Measurements from ENCODE around the gene SET. TPM values are rescaled to one million over a fixed set of nuclear protein-coding genes. Genes with fewer than 3 reads are reported as not detected.

The SET gene
- total RNA-seq, 4 donors from 2014 or later: 72.3 to 148 (median 83.9) TPM

- no peak overlapping the region for H3K27ac ChIP-seq
- no peaks in the 10 kb centered on the region for H3K27me3 ChIP-seq
- TF ChIP-seq CTCF (IDR thresholded peaks at IDR 0.05) (no peak), POLR2A (IDR thresholded peaks at IDR 0.05) (no peak)
- DNase-seq: no peak
- H3K4me1 ChIP-seq: no peaks in the 10 kb centered on the region
- no peak overlapping the region for H3K4me3 ChIP-seq
- H3K9me3 ChIP-seq: no peaks in the 10 kb centered on the region
- H3K36me3 ChIP-seq: peaks cover 0 to 47% (median 0%) of the 10 kb centered on the region in 3 donors
Measured at GRCh38 chr9:128731691-128732090, 42.7 kb downstream of the SET start.

- Histone ChIP-seq H3K36me3 (peaks cover 0 to 56% (median 0%) of the 10 kb centered on the region in 3 donors), H3K27me3 (no peaks in the 10 kb centered on the region), H3K9me3 (no peaks in the 10 kb centered on the region), H3K4me3 (no peak overlapping the region), H3K27ac (no peak overlapping the region), H3K4me1 (no peaks in the 10 kb centered on the region)
- no peak for TF ChIP-seq POLR2A (IDR thresholded peaks at IDR 0.05)
- no peak for TF ChIP-seq CTCF (IDR thresholded peaks at IDR 0.05)
- DNase-seq: no peak
Measured at GRCh38 chr9:128732576-128732975, 43.6 kb downstream of the SET start.

GRCh38 chr9:128733256-128733655 is 44.2 kb downstream of the SET start:
- no peaks in the 10 kb centered on the region for H3K4me1 ChIP-seq
- DNase-seq: peak; percentile 36 to 83 (median 73)
- H3K36me3 ChIP-seq: peaks cover 0 to 60% (median 0%) of the 10 kb centered on the region in 3 donors
- TF ChIP-seq POLR2A (IDR thresholded peaks at IDR 0.05) (no peak), CTCF (IDR thresholded peaks at IDR 0.05) (peak in 5 of 6 experiments; percentile 15 to 68 (median 60))
- H3K4me3 ChIP-seq: no peak overlapping the region
- no peaks in the 10 kb centered on the region for H3K9me3 ChIP-seq
- no peaks in the 10 kb centered on the region for H3K27me3 ChIP-seq
- peak overlapping the region in 1 of 4 donors; percentile 35 for H3K27ac ChIP-seq

- Histone ChIP-seq H3K4me1 (no peaks in the 10 kb centered on the region), H3K27me3 (no peaks in the 10 kb centered on the region), H3K9me3 (no peaks in the 10 kb centered on the region), H3K36me3 (peaks cover 0 to 73% (median 2%) of the 10 kb centered on the region in 3 donors), H3K4me3 (no peak overlapping the region), H3K27ac (no peak overlapping the region)
- DNase-seq: no peak
- no peak for TF ChIP-seq CTCF (IDR thresholded peaks at IDR 0.05)
- no peak for TF ChIP-seq POLR2A (IDR thresholded peaks at IDR 0.05)
Measured at GRCh38 chr9:128735373-128735772, 46.4 kb downstream of the SET start.

GRCh38 chr9:128742401-128742800 is 53.4 kb downstream of the SET start:
- Histone ChIP-seq H3K36me3 (peaks cover 0 to 53% (median 2%) of the 10 kb centered on the region in 3 donors), H3K4me1 (no peaks in the 10 kb centered on the region), H3K4me3 (no peak overlapping the region), H3K27ac (no peak overlapping the region), H3K27me3 (no peaks in the 10 kb centered on the region), H3K9me3 (no peaks in the 10 kb centered on the region)
- no peak for TF ChIP-seq POLR2A (IDR thresholded peaks at IDR 0.05)
- no peak for TF ChIP-seq CTCF (IDR thresholded peaks at IDR 0.05)
- DNase-seq: no peak

- Histone ChIP-seq H3K27me3 (no peaks in the 10 kb centered on the region), H3K4me1 (no peaks in the 10 kb centered on the region), H3K9me3 (no peaks in the 10 kb centered on the region), H3K36me3 (peaks cover 0 to 46% (median 2%) of the 10 kb centered on the region in 3 donors), H3K27ac (no peak overlapping the region), H3K4me3 (no peak overlapping the region)
- DNase-seq: no peak
- TF ChIP-seq POLR2A (IDR thresholded peaks at IDR 0.05) (no peak), CTCF (IDR thresholded peaks at IDR 0.05) (no peak)
Measured at GRCh38 chr9:128743421-128743820, 54.4 kb downstream of the SET start.

Data from Peyer's patch (tissue), 4 donors.